Transverse colon (tissue), 3 donors: ENCODE data around the gene C1QTNF1.

Experiments used
- POLR2A ChIP-seq: fragments of 450-650 bp; IDR thresholded peaks from one replicate; pipeline ENCODE4 v1.6.1; 2016; ENCODE audit warnings: antibody characterized with exemption, mild to moderate bottlenecking, moderate library complexity
- TF ChIP-seq, protein P1 (sequence below), 5 experiments: fragments of 200-600 bp in 3 of 5; fragments of 450-650 bp in 2 of 5; sonication (generic) in 3 of 5; IDR thresholded peaks; 1 replicate in 2 of 5; 2 replicates in 3 of 5; pipeline ENCODE4 v1.5.1; 2016 to 2017; ENCODE audit warnings: antibody characterized with exemption in 5 of 5, inconsistent platforms in 3 of 5, mild to moderate bottlenecking in 2 of 5, moderate library complexity in 1 of 5

DNA sequence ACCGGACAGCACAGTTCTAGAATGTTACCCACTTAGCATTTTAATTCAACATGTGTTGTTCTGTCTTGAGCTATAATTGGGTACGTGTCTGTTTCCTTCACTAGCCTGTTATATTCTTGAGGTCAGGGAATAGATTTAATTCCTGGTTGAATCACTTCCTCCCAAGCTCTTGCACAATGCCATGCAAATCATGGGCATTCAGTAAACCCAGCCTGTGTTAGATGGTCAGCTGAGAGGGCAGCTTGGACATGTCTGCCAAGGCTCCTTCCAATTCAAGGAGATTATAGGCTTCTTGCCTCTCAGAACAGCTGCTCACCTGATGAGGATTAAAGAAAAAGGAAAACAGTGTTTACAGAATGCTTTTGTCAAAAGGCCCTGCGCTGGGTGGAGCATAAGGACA lies 12.6 kb downstream of the C1QTNF1 start:
- TF ChIP-seq, protein P1, sequence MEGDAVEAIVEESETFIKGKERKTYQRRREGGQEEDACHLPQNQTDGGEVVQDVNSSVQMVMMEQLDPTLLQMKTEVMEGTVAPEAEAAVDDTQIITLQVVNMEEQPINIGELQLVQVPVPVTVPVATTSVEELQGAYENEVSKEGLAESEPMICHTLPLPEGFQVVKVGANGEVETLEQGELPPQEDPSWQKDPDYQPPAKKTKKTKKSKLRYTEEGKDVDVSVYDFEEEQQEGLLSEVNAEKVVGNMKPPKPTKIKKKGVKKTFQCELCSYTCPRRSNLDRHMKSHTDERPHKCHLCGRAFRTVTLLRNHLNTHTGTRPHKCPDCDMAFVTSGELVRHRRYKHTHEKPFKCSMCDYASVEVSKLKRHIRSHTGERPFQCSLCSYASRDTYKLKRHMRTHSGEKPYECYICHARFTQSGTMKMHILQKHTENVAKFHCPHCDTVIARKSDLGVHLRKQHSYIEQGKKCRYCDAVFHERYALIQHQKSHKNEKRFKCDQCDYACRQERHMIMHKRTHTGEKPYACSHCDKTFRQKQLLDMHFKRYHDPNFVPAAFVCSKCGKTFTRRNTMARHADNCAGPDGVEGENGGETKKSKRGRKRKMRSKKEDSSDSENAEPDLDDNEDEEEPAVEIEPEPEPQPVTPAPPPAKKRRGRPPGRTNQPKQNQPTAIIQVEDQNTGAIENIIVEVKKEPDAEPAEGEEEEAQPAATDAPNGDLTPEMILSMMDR (IDR thresholded peaks at IDR 0.05) = no peak
- TF ChIP-seq POLR2A = no peak
